Heart right ventricle (tissue), 16 donors: ENCODE data around the gene CARD11. TPM values are rescaled to one million over a fixed set of nuclear protein-coding genes. Genes with fewer than 3 reads are reported as not detected.

ENCODE experiments used
- ATAC-seq, 8 donors: fragments of 200-7000 bp; cut with Tn5 transposase; one replicate each; pipeline ENCODE4 v1.9.1; 2020; ENCODE audit warnings: mild to moderate bottlenecking in 8 of 8, moderate library complexity in 8 of 8, moderate number of reproducible peaks in 1 of 8
- DNase-seq, 2 donors: peaks; one replicate each; pipeline ENCODE4 v3.0.0-alpha.2; 2020
- H3K27ac ChIP-seq, 10 donors: fragments of 200-600 bp; sonication (generic) in 2 of 10; one replicate each; pipeline versions ENCODE4 v1.5.0 to v1.8.0; 2020 to 2022; ENCODE audit warnings: mild to moderate bottlenecking in 3 of 10
- H3K27me3 ChIP-seq, 7 donors: fragments of 200-600 bp; one replicate each; pipeline ENCODE4 v1.8.0; 2021 to 2022; ENCODE audit warnings: mild to moderate bottlenecking in 2 of 7
- H3K36me3 ChIP-seq, 9 donors: fragments of 200-600 bp; sonication (generic) in 1 of 9; one replicate each; pipeline versions ENCODE4 v1.5.0 to v1.8.0; 2020 to 2022; ENCODE audit warnings: mild to moderate bottlenecking in 2 of 9
- H3K4me1 ChIP-seq, 9 donors: fragments of 200-600 bp; sonication (generic) in 1 of 9; one replicate each; pipeline versions ENCODE4 v1.5.0 to v1.8.0; 2020 to 2022; ENCODE audit warnings: mild to moderate bottlenecking in 4 of 9
- H3K4me3 ChIP-seq, 10 donors: fragments of 200-600 bp; sonication (generic) in 2 of 10; one replicate each; pipeline versions ENCODE4 v1.5.0 to v1.8.0; 2020 to 2022; ENCODE audit warnings: mild to moderate bottlenecking in 7 of 10, moderate library complexity in 2 of 10
- H3K9me3 ChIP-seq, 11 donors: fragments of 200-600 bp in 10 of 11; sonication (generic) in 2 of 11; one replicate each; pipeline versions ENCODE4 v1.5.0 to v1.8.0; 2013 to 2022; ENCODE audit warnings: mild to moderate bottlenecking in 2 of 11, control low read depth in 1 of 11, moderate library complexity in 1 of 11
- WGBS, 2 donors: extraction: QIAGEN DNeasy Blood & Tissue Kit; methylation state at CpG; one replicate each; pipeline ENCODE4 v1.1.7; 2013; ENCODE audit warnings: inconsistent platforms in 1 of 2; 5-methylcytosine and 5-hydroxymethylcytosine counted together
- intact Hi-C, 10 donors: fragments of 100-400 bp; cut with DNase I; formaldehyde crosslinking; loops; one replicate each; pipeline versions ENCODE4 v1.11.1 to v1.14.2; 2022
- long read RNA-seq, 3 donors: library from polyadenylated mRNA; unstranded; transcript quantifications; one replicate each; pipeline ENCODE4 v2.0.0, GENCODE V29; 2020 to 2021
- polyA plus RNA-seq, 2 donors: library from polyadenylated mRNA; stranded (reverse); fragments of 200-250 nt; gene quantifications; one replicate each; pipeline ENCODE4 v1.2.3, GENCODE V29; 2013
- total RNA-seq, 10 donors: library from RNA; stranded (reverse); fragmentation: NEBNext Ultra II Directional in 3 of 10; extraction: Animal tissue kit (Norgen Biotek cat#: 25700) in 3 of 10; gene quantifications; one replicate each; pipeline versions ENCODE4 v1.2.1 to v1.2.4, GENCODE V29; 2021 to 2023
- TF ChIP-seq, protein P1 (sequence below), 9 donors: fragments of 200-600 bp; sonication (generic) in 2 of 9; IDR thresholded peaks; one replicate each; pipeline versions ENCODE4 v1.5.0 to v1.8.0; 2021 to 2022; ENCODE audit warnings: antibody characterized with exemption in 9 of 9, mild to moderate bottlenecking in 5 of 9, moderate library complexity in 1 of 9
- donor health status: Arrhythmogenic right ventricular cardiomyopathy.
- donor health status: ischemic (EF 13 %, LVEDD 7.1; RV severe dilation, severe dysfunction).
- donor health status: healthy with polysubstance abuse.
- donor health status: DM: no; HTN: yes; CAD: no.
- donor health status: DM: no; HTN: no; CAD: no.
- donor health status: ischemic (EF 25% LVEDD 6.9; RV normal size, moderate dysfunction).
- donor health status: ischemic (EF 25% LVEDD 5.7; RV mildly dilated, moderate dysfunction).
- donor health status: healthy.
- donor health status: DM: yes; HTN: yes; CAD: no.
- donor health status: Ischemic cardiomyopathy.
- donor health status: ischemic (EF 35%, LVEDD 5.7; RV mildly dilated, moderate dysfunction).
- donor health status: nonischemic (EF 11% LVEDD 7.7; RV severe dilation, severe dysfunction).
- donor health status: DM: yes; HTN: yes; CAD: no.
- donor health status: PGD.
- donor health status: ischemic (EF 29% LVEDD 5.4; RV normal size, mild dysfunction).
- donor health status: nonischemic (EF 23%, LVEDD 6.1; RV moderate dilation, normal function).

Gene CARD11
- 1 to 10 TPM in 1 of 10 donors, under 1 TPM in 8, not detected in 1; 0.21 to 1.7 (median 0.35) TPM for total RNA-seq
- under 1 TPM; 0.14 to 0.22 TPM for polyA plus RNA-seq
- long read RNA-seq, donor 1, full-length matches to known transcripts = 1 of 1 reads
- long read RNA-seq, donor 1, partial matches to known transcripts = 0 of 1 reads
- long read RNA-seq, donor 1, other reads (novel, unspliced or antisense) = 0 of 1 reads
- long read RNA-seq, donor 2 = 0 reads
- long read RNA-seq, donor 3 = 0 reads

DNA sequence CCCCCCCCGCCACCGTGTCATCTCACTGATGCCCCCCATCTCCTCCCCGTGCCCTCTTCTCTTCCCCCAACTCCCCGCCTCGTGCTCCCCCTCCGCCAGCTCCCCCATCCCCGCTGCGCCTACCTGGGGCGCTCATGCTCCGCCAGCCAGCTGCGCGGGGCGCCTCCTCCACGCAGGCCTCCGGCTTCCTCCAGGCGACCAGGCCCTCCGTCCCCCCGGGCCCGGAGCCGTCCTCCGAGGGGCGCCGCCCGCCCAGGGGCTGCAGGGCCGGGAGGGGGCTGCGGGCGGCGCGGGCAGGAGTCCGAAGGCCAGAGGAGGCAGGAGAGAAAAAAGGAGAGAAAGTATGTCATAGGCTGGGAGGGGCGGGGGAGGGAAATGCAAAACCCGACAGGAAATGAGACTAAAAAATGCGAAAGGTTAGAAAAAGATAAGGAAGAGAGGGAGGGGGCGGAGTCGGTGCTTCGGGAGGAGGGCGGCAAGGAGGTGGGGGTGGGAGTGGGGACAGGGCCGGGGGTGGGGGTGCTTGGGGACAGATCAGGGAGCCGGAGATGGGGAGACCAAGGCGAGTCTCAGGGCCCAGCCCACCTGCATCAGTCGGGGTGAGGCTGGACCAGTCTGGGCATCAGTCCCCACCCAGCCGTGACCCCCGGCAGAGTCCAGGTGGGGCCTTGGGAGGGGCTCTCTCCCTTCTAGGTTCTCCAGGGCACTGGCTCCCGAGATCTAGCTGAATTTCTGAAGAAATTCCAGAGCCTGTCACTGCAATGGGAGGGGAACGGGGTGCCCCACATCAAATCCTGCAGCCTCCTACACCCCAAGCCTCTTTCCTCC is at the start of gene CARD11:
CARD11 (minus strand) TSS at position 324 of the 828 bp plus-strand sequence. CDS start 85,361 bp downstream, outside the sequence.
- TF ChIP-seq, protein P1, sequence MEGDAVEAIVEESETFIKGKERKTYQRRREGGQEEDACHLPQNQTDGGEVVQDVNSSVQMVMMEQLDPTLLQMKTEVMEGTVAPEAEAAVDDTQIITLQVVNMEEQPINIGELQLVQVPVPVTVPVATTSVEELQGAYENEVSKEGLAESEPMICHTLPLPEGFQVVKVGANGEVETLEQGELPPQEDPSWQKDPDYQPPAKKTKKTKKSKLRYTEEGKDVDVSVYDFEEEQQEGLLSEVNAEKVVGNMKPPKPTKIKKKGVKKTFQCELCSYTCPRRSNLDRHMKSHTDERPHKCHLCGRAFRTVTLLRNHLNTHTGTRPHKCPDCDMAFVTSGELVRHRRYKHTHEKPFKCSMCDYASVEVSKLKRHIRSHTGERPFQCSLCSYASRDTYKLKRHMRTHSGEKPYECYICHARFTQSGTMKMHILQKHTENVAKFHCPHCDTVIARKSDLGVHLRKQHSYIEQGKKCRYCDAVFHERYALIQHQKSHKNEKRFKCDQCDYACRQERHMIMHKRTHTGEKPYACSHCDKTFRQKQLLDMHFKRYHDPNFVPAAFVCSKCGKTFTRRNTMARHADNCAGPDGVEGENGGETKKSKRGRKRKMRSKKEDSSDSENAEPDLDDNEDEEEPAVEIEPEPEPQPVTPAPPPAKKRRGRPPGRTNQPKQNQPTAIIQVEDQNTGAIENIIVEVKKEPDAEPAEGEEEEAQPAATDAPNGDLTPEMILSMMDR (IDR thresholded peaks at IDR 0.05) = no peak
- 7 to 8% methylated on average over 36 to 45 of the region's 45 CpGs for whole genome bisulfite sequencing, 2 donors
- no peaks in the 10 kb centered on the region for H3K4me1 ChIP-seq
- intact Hi-C loops = no loop called here
- ATAC-seq (no peak), DNase-seq (no peak)
- H3K27ac ChIP-seq = peak within 1 kb of the TSS in 1 of 10 donors; percentile 81
- no peaks in the 10 kb centered on the region for H3K9me3 ChIP-seq
- peak within 1 kb of the TSS in 1 of 10 donors; percentile 52 for H3K4me3 ChIP-seq
- H3K36me3 ChIP-seq = no peaks in the 10 kb centered on the region
- H3K27me3 ChIP-seq = peaks cover 5 to 49% (median 38%) of the 10 kb centered on the region in 7 donors

DNA sequence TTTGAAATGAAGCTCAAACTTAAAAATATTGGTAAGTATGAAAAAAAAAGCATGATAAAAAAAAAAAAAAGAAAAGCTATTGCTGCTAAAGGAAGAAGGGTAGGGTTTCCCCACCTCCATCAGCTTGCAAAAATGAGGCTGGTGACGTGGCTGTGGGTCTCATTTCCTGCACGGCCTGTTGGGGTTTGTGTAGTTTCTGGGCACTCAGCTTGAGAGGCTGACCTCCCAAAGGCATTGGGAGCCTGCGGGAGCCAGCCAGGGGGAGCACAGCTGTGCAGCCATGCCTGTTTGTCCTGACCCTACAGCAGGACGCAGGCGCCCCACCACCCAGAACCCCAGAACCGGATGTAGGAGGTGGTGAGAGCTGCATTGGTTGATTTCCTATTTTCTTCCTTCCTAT is 48.8 kb upstream of the CARD11 start:
- intact Hi-C loops = no loop called here

DNA sequence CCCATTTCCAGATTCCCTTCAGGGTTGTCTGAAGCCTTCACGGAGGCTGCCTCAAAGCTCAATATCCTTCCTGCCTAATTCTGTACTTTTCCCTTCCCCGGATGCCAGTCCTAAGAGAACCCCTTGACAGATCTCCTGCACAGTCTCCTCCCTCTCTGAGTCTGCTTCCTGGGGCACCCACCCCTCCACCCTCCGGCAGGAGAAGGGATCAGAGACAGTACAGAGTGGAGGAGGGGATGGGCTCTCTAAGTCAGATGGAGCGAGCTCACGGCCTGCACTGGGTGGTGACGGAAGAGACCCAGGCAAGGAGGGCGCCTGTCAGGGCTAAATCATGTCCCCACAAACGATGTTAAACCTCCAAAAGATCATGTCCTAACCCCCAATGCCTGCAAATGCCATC is 48.0 kb upstream of the CARD11 start:
- ATAC-seq (no peak), DNase-seq (no peak)
- H3K36me3 ChIP-seq = no peaks in the 10 kb centered on the region
- TF ChIP-seq, protein P1 (IDR thresholded peaks at IDR 0.05) = no peak
- intact Hi-C loops = no loop called here
- peaks cover 0 to 44% (median 0%) of the 10 kb centered on the region in 9 donors for H3K4me1 ChIP-seq
- WGBS, 2 donors = 76 to 82% methylated on average over 8 of the region's 8 CpGs
- peak overlapping the region in 1 of 10 donors; percentile 59 for H3K27ac ChIP-seq
- H3K27me3 ChIP-seq = peaks cover 0 to 20% (median 11%) of the 10 kb centered on the region in 7 donors
- peaks cover 0 to 6% (median 0%) of the 10 kb centered on the region in 11 donors for H3K9me3 ChIP-seq
- no peak overlapping the region for H3K4me3 ChIP-seq

More for the DNA sequence above, 48.8 kb upstream of the CARD11 start:
- Histone ChIP-seq H3K4me1 (peaks cover 0 to 44% (median 0%) of the 10 kb centered on the region in 9 donors), H3K36me3 (no peaks in the 10 kb centered on the region), H3K27ac (peak overlapping the region in 1 of 10 donors; percentile 59), H3K4me3 (no peak overlapping the region), H3K9me3 (peaks cover 0 to 10% (median 0%) of the 10 kb centered on the region in 11 donors), H3K27me3 (peaks cover 0 to 18% (median 8%) of the 10 kb centered on the region in 7 donors)
- TF ChIP-seq, protein P1 (IDR thresholded peaks at IDR 0.05) = no peak
- DNase-seq (peak; percentile 12 to 29), ATAC-seq (peak in 7 of 8 donors; percentile 17 to 71 (median 50))
- 48 to 69% methylated on average over 6 of the region's 6 CpGs for WGBS, 2 donors

DNA sequence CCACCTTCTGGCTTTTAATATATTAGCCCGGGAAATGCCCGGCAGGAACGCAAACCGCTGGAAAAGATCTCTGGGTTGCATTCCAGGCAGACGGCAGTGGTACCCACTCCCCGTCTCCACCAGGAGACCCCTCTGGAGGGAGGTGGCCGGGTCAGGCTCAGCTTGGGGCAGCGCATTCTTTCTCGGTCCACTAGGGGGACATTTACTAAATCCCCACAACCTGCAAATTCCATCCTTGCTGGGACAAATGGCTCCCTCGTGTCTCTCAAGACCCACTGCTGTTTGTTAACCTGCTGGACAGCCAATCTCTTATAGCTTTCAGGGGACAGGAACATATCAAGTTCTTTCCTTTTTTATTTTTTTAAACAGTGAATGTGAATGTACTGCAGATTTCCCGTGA is 45.8 kb upstream of the CARD11 start:
- TF ChIP-seq, protein P1 (IDR thresholded peaks at IDR 0.05) = peak in 7 of 9 donors; percentile 22 to 50 (median 38)
- intact Hi-C loops = no loop called here

More for the DNA sequence above, 45.8 kb upstream of the CARD11 start:
- DNase-seq = no peak
- Histone ChIP-seq H3K4me1 (peaks cover 0 to 34% (median 0%) of the 10 kb centered on the region in 9 donors), H3K4me3 (no peak overlapping the region), H3K27ac (no peak overlapping the region), H3K9me3 (peaks cover 0 to 1% (median 0%) of the 10 kb centered on the region in 11 donors), H3K36me3 (no peaks in the 10 kb centered on the region), H3K27me3 (peaks cover 0 to 21% (median 11%) of the 10 kb centered on the region in 7 donors)
- ATAC-seq = no peak
- WGBS, 2 donors = 35 to 40% methylated on average over 11 of the region's 11 CpGs
